HPDE6-E6E7 (cell line): ENCODE results near the gene WNT9B.
A peak's percentile ranks its signal among the peaks of the same experiment; 100 is the strongest.
"Not testable (repeated sequence)": the region's sequence is repeated elsewhere in the genome, so short reads cannot be mapped to it uniquely, and the experiment has no call there.

Source experiments
- DNase-seq: peaks from one replicate; pipeline ENCODE4 v3.0.0; 2011; ENCODE audit warnings: missing footprints; ENCODE audit errors: extremely low spot score

WNT9B gene

GRCh38 chr17:46908068-46908737 lies 56.8 kb downstream of the WNT9B start:
- DNase-seq, result no peak

GRCh38 chr17:46910179-46910927 lies 59.0 kb downstream of the WNT9B start:
- DNase-seq, result no peak

GRCh38 chr17:46911311-46911710 lies 59.9 kb downstream of the WNT9B start:
- no peak for DNase-seq

GRCh38 chr17:46915596-46915995 lies 64.2 kb downstream of the WNT9B start:
- DNase-seq, result no peak

GRCh38 chr17:46916211-46916610 lies 64.8 kb downstream of the WNT9B start:
- DNase-seq, result no peak

- DNase-seq, result no peak
Observed at GRCh38 chr17:46916623-46917022, 65.2 kb downstream of the WNT9B start.

GRCh38 chr17:46917041-46917440 lies 65.7 kb downstream of the WNT9B start:
- DNase-seq, result no peak

GRCh38 chr17:46917516-46917915 lies 66.1 kb downstream of the WNT9B start:
- DNase-seq, result no peak

GRCh38 chr17:46921962-46922361 lies 70.6 kb downstream of the WNT9B start:
- not testable (repeated sequence) for DNase-seq

- no peak for DNase-seq
Observed at GRCh38 chr17:46922487-46922803, 71.1 kb downstream of the WNT9B start.

- DNase-seq, result peak; percentile 85
Observed at GRCh38 chr17:46922804-46923635, 71.6 kb downstream of the WNT9B start, which contains the start of gene GOSR2. Gene GOSR2, plus strand, starts transcription at chr17:46923160. Its CDS starts 33 bp downstream, at chr17:46923193.

GRCh38 chr17:46925185-46925868 lies 73.9 kb downstream of the WNT9B start:
- DNase-seq, result no peak

- no peak for DNase-seq
Observed at GRCh38 chr17:46928467-46929261, 77.3 kb downstream of the WNT9B start.

GRCh38 chr17:46929413-46929812 lies 78.0 kb downstream of the WNT9B start:
- peak; percentile 62 for DNase-seq

GRCh38 chr17:46930051-46930450 lies 78.7 kb downstream of the WNT9B start:
- DNase-seq, result no peak

- no peak for DNase-seq
Observed at GRCh38 chr17:46931596-46931995, 80.2 kb downstream of the WNT9B start.

- no peak for DNase-seq
Observed at GRCh38 chr17:46935658-46936266, 84.4 kb downstream of the WNT9B start.
